Neuronal stem cell (in vitro differentiated cells): ENCODE measurements around the gene MRPL40.

Experiments used
- DNase-seq: peaks from one replicate; pipeline ENCODE4 v3.0.0-alpha.2; 2013; ENCODE audit warnings: low spot score
- H2AFZ ChIP-seq: one replicate; pipeline ENCODE4 v1.6.1; 2013; ENCODE audit warnings: mild to moderate bottlenecking, low read length, inconsistent platforms
- H2AK5ac ChIP-seq: 2 replicates; pipeline ENCODE4 v1.6.1; 2013; ENCODE audit warnings: low read depth, mild to moderate bottlenecking, inconsistent platforms, low read length, moderate library complexity, mixed read lengths
- H2BK120ac ChIP-seq: 2 replicates; pipeline ENCODE4 v1.6.1; 2013; ENCODE audit warnings: low read depth, mild to moderate bottlenecking, inconsistent platforms, low read length, moderate library complexity, mixed read lengths
- H2BK12ac ChIP-seq: one replicate; pipeline ENCODE4 v1.6.1; 2013; ENCODE audit warnings: low read length, inconsistent platforms
- H2BK15ac ChIP-seq: 2 replicates; pipeline ENCODE4 v1.6.1; 2013; ENCODE audit warnings: mild to moderate bottlenecking, low read length, inconsistent platforms, mixed read lengths
- H2BK5ac ChIP-seq: one replicate; pipeline ENCODE4 v1.6.1; 2013; ENCODE audit warnings: inconsistent platforms, mild to moderate bottlenecking, low read length, moderate library complexity
- H3K14ac ChIP-seq: one replicate; pipeline ENCODE4 v1.6.1; 2013; ENCODE audit warnings: low read length, inconsistent platforms
- H3K18ac ChIP-seq: 2 replicates; pipeline ENCODE4 v1.6.1; 2013; ENCODE audit warnings: low read length, inconsistent platforms
- H3K23ac ChIP-seq: 2 replicates; pipeline ENCODE4 v1.6.1; 2013; ENCODE audit warnings: low read depth, mild to moderate bottlenecking, mixed read lengths, low read length, inconsistent platforms; ENCODE audit not compliant: poor library complexity
- H3K27ac ChIP-seq: replicated peaks from 3 replicates; pipeline ENCODE4 v1.5.1; 2013; ENCODE audit warnings: low read length, inconsistent platforms
- H3K27me3 ChIP-seq, 3 experiments: 2 replicates each; pipeline ENCODE4 v1.6.1; 2013; ENCODE audit warnings: low read length in 3 of 3, mild to moderate bottlenecking in 2 of 3, inconsistent platforms in 1 of 3, low read depth in 1 of 3, mixed read lengths in 1 of 3, moderate library complexity in 1 of 3; ENCODE audit not compliant: control insufficient read depth in 3 of 3, insufficient read depth in 3 of 3
- H3K36me3 ChIP-seq, 2 donors: replicated peaks in 1 of 2; 2 replicates each; pipeline ENCODE4 v1.6.1; 2013; ENCODE audit warnings: low read length in 2 of 2; ENCODE audit not compliant: control insufficient read depth in 2 of 2, insufficient read depth in 2 of 2
- H3K4ac ChIP-seq: 2 replicates; pipeline ENCODE4 v1.6.1; 2013; ENCODE audit warnings: inconsistent platforms, mild to moderate bottlenecking, low read length, moderate library complexity
- H3K4me1 ChIP-seq, 2 donors: 1 replicate in 1 of 2; 2 replicates in 1 of 2; pipeline ENCODE4 v1.6.1; 2013; ENCODE audit warnings: low read length in 2 of 2, low read depth in 1 of 2; ENCODE audit not compliant: control insufficient read depth in 2 of 2, insufficient read depth in 1 of 2
- H3K4me2 ChIP-seq: one replicate; pipeline ENCODE4 v1.6.1; 2013; ENCODE audit warnings: mild to moderate bottlenecking, low read length, inconsistent platforms; ENCODE audit not compliant: insufficient read depth, poor library complexity, severe bottlenecking
- H3K4me3 ChIP-seq, 2 donors: 2 replicates each; pipeline ENCODE4 v1.5.1; 2013; ENCODE audit warnings: low read length in 2 of 2, mild to moderate bottlenecking in 2 of 2, inconsistent platforms in 1 of 2, moderate library complexity in 1 of 2
- H3K79me1 ChIP-seq: one replicate; pipeline ENCODE4 v1.6.1; 2013; ENCODE audit warnings: low read depth, mild to moderate bottlenecking, inconsistent platforms, low read length, moderate library complexity
- H3K9ac ChIP-seq: one replicate; pipeline ENCODE4 v1.6.1; 2013; ENCODE audit warnings: mild to moderate bottlenecking, low read depth, low read length, inconsistent platforms; ENCODE audit not compliant: poor library complexity
- H3K9me3 ChIP-seq, 2 donors: replicated peaks in 1 of 2; 2 replicates each; pipeline versions ENCODE3 to v1.6.1; 2013; ENCODE audit warnings: low read length in 2 of 2, mild to moderate bottlenecking in 2 of 2, inconsistent platforms in 1 of 2, low read depth in 1 of 2, mixed read lengths in 1 of 2, moderate library complexity in 1 of 2; ENCODE audit not compliant: control insufficient read depth in 2 of 2, insufficient read depth in 1 of 2
- H4K8ac ChIP-seq: one replicate; pipeline ENCODE4 v1.6.1; 2013; ENCODE audit warnings: low read depth, mild to moderate bottlenecking, inconsistent platforms, low read length, moderate library complexity
- H4K91ac ChIP-seq: one replicate; pipeline ENCODE4 v1.6.1; 2013; ENCODE audit warnings: low read length, low read depth, mild to moderate bottlenecking, inconsistent platforms; ENCODE audit not compliant: poor library complexity
- WGBS, 2 donors: extraction: QIAGEN DNeasy Blood & Tissue Kit; methylation state at CpG; one replicate each; pipeline ENCODE4 v1.1.7; 2013; ENCODE audit warnings: missing lambda C conversion rate in 2 of 2, mixed read lengths in 1 of 2; ENCODE audit not compliant: insufficient read length in 2 of 2, insufficient replicate concordance in 1 of 2; ENCODE audit errors: extremely low coverage in 2 of 2; 5-methylcytosine and 5-hydroxymethylcytosine counted together

The MRPL40 gene

DNA sequence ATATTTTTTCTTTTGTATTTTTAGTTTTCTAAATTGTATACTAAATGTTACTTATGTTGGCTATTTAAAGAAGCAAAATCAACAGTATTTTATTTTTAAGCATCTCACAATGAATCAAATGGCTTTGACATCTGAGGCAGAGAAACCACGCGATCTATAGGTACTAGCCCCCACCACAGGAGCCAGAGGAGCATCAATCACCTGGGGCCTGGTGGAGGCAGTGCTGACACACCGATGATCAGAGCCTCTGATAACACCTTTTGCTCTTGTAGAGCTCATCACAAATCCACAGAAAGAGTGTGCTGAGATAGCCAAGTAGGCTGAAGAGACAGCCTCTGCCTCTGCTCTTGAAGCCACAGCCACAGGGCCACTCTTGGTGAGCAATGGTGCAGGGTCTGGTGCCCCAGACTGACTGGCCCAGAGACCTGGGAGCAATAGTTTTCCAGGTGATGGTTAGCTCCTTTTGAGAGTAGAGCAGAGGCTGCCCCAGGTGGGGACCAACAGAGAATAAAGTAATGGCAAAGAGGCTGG is 26.0 kb upstream of the MRPL40 start:
- Histone ChIP-seq H3K9ac (no peak overlapping the region), H2BK15ac (no peak overlapping the region), H3K4me2 (no peak overlapping the region), H2BK12ac (no peak overlapping the region), H3K79me1 (no peaks in the 10 kb centered on the region), H3K4me3 (no peak overlapping the region), H3K23ac (no peak overlapping the region), H4K8ac (no peak overlapping the region), H3K9me3 (no peaks in the 10 kb centered on the region), H2AK5ac (no peak overlapping the region), H4K91ac (no peak overlapping the region), H3K27me3 (no peaks in the 10 kb centered on the region), H2AFZ (no peak overlapping the region), H3K14ac (no peak overlapping the region), H2BK5ac (no peak overlapping the region), H3K36me3 (peaks cover 39 to 97% of the 10 kb centered on the region in 2 donors), H3K4ac (no peak overlapping the region), H3K18ac (no peak overlapping the region), H2BK120ac (no peak overlapping the region), H3K4me1 (no peaks in the 10 kb centered on the region), H3K27ac (no peak overlapping the region)
- no peak for DNase-seq
- no CpG with 5 or more reads among the region's 3 CpGs for WGBS, 2 donors

DNA sequence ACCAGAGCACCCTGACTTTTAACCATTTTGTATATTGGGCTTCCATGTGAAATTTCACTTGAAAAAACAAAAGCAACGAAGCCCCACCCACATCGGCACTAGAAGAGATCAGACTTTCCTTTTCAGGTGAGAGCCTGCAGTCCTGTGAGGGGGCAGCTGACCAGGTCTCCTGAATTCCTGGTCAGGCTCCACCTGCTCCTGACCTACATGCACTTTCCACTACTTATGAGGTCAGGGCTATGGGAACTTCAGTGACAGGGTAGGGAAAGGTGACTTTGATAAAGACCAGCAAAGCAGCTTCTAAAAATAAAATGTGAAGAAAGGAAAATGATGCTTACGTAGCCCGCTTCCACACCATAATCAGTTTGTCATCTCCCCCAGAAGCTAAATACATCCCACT is 25.5 kb upstream of the MRPL40 start:
- Histone ChIP-seq H2BK15ac (no peak overlapping the region), H2AFZ (no peak overlapping the region), H3K4ac (no peak overlapping the region), H3K14ac (no peak overlapping the region), H3K9ac (no peak overlapping the region), H3K27me3 (no peaks in the 10 kb centered on the region), H4K8ac (no peak overlapping the region), H3K23ac (no peak overlapping the region), H2BK120ac (no peak overlapping the region), H3K4me1 (no peaks in the 10 kb centered on the region), H3K79me1 (no peaks in the 10 kb centered on the region), H3K4me2 (no peak overlapping the region), H3K4me3 (no peak overlapping the region), H2BK5ac (no peak overlapping the region), H2AK5ac (no peak overlapping the region), H3K27ac (no peak overlapping the region), H3K18ac (no peak overlapping the region), H2BK12ac (no peak overlapping the region), H3K36me3 (peaks cover 36 to 96% of the 10 kb centered on the region in 2 donors), H4K91ac (no peak overlapping the region), H3K9me3 (no peaks in the 10 kb centered on the region)
- no peak for DNase-seq
- no CpG with 5 or more reads among the region's 4 CpGs for WGBS, 2 donors

DNA sequence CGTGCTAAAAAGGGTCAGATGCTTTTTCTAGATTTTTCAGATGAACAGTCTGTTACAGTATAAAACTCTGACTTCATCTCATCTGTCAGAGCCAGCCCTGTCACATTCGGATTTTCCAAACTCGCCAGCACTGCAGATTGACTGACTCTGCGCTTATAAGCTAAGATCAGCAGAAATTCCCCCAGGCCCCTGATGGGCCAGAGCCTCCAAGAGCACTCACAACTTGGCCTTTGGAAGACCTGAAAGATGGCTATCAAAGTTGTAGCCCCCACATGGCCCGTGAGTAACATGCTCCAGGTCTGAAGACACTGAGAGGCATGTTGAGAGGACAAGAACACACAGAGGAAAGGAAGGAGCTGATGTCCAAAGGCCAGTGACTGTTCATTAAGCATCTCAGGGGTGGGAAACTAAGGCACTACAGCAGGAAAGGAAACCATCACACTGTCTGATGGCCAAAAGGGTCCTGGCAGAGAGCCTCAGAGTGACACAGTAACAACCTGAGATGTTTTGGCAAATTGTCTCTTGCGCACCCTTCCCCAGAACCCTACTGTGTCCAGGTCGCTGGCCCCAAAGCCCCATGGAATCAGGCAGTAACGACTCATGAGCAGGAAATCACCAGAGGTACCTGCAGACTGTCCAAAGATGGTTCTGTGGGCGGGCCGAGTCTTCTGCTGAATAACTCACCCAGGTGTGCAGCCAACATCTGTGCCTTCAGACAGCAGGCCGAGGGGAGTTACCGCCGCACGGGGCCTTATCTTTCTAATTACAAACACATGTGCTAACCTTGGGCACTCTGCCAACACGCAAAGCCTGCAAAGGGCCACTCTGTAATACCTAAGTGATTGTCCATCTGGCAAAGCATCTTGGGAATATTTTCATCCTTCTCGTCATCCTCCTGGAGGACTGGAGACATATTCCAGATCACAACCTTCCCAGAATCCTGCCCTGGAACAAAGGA is 24.4 kb upstream of the MRPL40 start:
- Histone ChIP-seq H2AFZ (no peak overlapping the region), H2BK15ac (no peak overlapping the region), H3K4me2 (no peak overlapping the region), H3K36me3 (peaks cover 34 to 90% of the 10 kb centered on the region in 2 donors), H3K79me1 (peaks cover 3% of the 10 kb centered on the region), H2AK5ac (no peak overlapping the region), H2BK120ac (no peak overlapping the region), H3K23ac (no peak overlapping the region), H3K27ac (no peak overlapping the region), H2BK12ac (no peak overlapping the region), H2BK5ac (no peak overlapping the region), H3K27me3 (no peaks in the 10 kb centered on the region), H3K18ac (no peak overlapping the region), H3K4ac (no peak overlapping the region), H3K4me3 (no peak overlapping the region), H3K4me1 (no peaks in the 10 kb centered on the region), H4K91ac (no peak overlapping the region), H4K8ac (no peak overlapping the region), H3K9ac (no peak overlapping the region), H3K9me3 (no peaks in the 10 kb centered on the region), H3K14ac (no peak overlapping the region)
- DNase-seq, result no peak
- no CpG with 5 or more reads among the region's 16 CpGs for WGBS, 2 donors

DNA sequence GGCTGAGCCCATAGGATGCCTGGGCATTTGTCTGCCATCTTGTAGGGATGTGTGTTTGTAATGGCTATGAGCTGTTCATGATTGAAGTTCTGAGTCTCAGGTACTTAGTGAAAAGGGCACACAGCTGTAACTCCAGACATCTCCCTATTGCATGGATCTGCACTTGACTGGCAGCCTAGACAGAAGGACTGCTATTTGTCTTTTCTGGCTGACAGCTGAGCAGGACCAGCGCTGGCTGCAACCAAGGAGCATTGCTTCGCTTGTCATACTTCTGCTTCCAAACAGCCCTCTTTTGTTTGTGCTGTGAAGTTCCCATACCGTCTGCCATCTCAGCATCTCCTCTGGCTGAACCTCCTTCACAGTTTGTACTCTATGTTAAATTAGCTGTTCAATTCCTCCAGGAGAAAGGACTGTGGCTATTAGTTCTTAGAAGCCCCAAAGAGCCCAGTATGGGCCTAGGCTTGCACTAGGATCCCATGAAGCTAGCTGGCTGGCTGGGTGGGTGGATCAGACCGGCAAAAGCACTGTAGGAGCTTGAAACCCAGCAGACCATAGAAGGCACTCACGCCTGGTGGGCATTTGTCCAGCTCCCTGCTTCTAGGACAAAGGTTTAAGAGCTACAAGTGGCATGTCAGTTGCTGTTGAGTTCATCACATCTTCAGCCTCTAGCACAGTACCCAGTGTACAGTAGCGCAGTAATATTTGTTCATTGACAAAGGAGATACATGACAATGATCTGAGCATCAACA is 21.2 kb upstream of the MRPL40 start:
- no peak overlapping the region for H3K4me3 ChIP-seq
- H3K27me3 ChIP-seq, result no peaks in the 10 kb centered on the region
- no peak for DNase-seq
- H3K9me3 ChIP-seq, result no peaks in the 10 kb centered on the region
- no peak overlapping the region for H2BK5ac ChIP-seq
- no peak overlapping the region for H4K91ac ChIP-seq
- no peak overlapping the region for H3K9ac ChIP-seq
- no peak overlapping the region for H4K8ac ChIP-seq
- H3K79me1 ChIP-seq, result peaks cover 8% of the 10 kb centered on the region
- H2BK12ac ChIP-seq, result no peak overlapping the region
- no peak overlapping the region for H3K14ac ChIP-seq
- peaks cover 26 to 60% of the 10 kb centered on the region in 2 donors for H3K36me3 ChIP-seq
- H2BK15ac ChIP-seq, result no peak overlapping the region
- H3K4ac ChIP-seq, result no peak overlapping the region
- no CpG with 5 or more reads among the region's 6 CpGs for WGBS, 2 donors
- H2AK5ac ChIP-seq, result no peak overlapping the region
- H3K27ac ChIP-seq, result no peak overlapping the region
- H2BK120ac ChIP-seq, result no peak overlapping the region
- H3K4me2 ChIP-seq, result no peak overlapping the region
- H2AFZ ChIP-seq, result no peak overlapping the region
- H3K4me1 ChIP-seq, result no peaks in the 10 kb centered on the region
- H3K23ac ChIP-seq, result no peak overlapping the region
- no peak overlapping the region for H3K18ac ChIP-seq
